ENCODE results near the gene ITGA1.
A peak's percentile ranks its signal among the peaks of the same experiment; 100 is the strongest.
"Not testable (repeated sequence)": the region's sequence is repeated elsewhere in the genome, so short reads cannot be mapped to it uniquely, and the experiment has no call there.

Gene ITGA1

DNA sequence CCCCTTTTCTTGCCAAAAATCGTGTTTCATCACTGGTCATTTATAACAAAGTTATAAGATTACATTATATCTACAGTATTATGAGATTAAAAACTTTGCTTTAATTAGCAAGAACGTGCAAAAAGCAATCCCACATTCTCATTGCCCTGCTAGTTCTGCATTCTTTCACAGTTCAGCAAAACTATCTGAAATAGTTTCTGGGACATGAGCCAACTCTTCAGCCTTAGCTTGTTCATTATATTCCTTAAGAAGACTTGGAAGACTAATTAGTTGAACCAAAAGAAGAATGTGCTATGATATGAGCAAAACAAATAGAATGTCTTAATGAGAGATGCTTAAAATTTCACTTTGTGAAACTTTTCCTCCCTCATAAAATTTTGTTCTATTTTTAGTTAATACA is 76.7 kb downstream of the ITGA1 start:
- peak; percentile 47; the same call in 1 of the 2 replicates for TF ChIP-seq ISL1 (CRISPR knock-in tag; IDR thresholded peaks at IDR 0.05)
- TF ChIP-seq TOX (CRISPR knock-in tag; IDR thresholded peaks at IDR 0.05; ENCODE audit: borderline replicate concordance) = no peak
- 0 out of 3 replicates have a peak, but pooled peaks have one; percentile 29 for ATAC-seq

DNA sequence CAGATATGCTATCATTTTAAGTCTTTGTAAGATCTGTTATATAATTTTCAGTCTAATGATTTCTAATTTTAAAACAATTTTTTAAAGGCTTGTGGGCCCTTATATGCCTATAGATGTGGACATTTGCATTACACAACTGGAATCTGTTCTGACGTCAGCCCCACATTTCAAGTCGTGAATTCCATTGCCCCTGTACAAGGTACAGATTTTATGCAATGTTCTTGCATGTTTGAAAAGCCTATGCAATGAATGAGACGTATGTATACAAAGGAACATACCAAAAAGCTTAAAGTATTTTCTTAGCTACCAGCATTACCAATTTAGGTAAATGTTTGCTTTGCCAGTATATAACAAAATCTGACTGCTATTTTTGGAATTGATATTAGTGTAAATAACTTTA is 77.2 kb downstream of the ITGA1 start:
- no peak for ATAC-seq
- TF ChIP-seq TOX (CRISPR knock-in tag; IDR thresholded peaks at IDR 0.05; ENCODE audit: borderline replicate concordance) (no peak), PPARA (CRISPR knock-in tag; IDR thresholded peaks at IDR 0.05; ENCODE audit: borderline replicate concordance) (no peak), ESRRG (CRISPR knock-in tag; IDR thresholded peaks at IDR 0.05) (no peak), RARB (CRISPR knock-in tag; IDR thresholded peaks at IDR 0.05) (no peak), TCF4 (CRISPR knock-in tag; IDR thresholded peaks at IDR 0.05; ENCODE audit: borderline replicate concordance) (no peak), ZC3H10 (CRISPR knock-in tag; IDR thresholded peaks at IDR 0.05) (no peak), ZFP30 (CRISPR knock-in tag; IDR thresholded peaks at IDR 0.05) (no peak), GLIS3 (CRISPR knock-in tag; IDR thresholded peaks at IDR 0.05) (no peak), ISL1 (CRISPR knock-in tag; IDR thresholded peaks at IDR 0.05) (no peak), OSR1 (CRISPR knock-in tag; IDR thresholded peaks at IDR 0.05) (no peak), ZNF70 (CRISPR knock-in tag; IDR thresholded peaks at IDR 0.05) (no peak), ZNF565 (CRISPR knock-in tag; conservative IDR thresholded peaks at IDR 0.05; ENCODE audit: low read depth) (no peak), CSDC2 (CRISPR knock-in tag; IDR thresholded peaks at IDR 0.05) (no peak), BACH2 (CRISPR knock-in tag; IDR thresholded peaks at IDR 0.05; ENCODE audit: borderline replicate concordance) (no peak), ZFP3 (CRISPR knock-in tag; IDR thresholded peaks at IDR 0.05) (no peak), SNAI2 (CRISPR knock-in tag; IDR thresholded peaks at IDR 0.05) (no peak)
- TF ChIP-seq, protein P1, sequence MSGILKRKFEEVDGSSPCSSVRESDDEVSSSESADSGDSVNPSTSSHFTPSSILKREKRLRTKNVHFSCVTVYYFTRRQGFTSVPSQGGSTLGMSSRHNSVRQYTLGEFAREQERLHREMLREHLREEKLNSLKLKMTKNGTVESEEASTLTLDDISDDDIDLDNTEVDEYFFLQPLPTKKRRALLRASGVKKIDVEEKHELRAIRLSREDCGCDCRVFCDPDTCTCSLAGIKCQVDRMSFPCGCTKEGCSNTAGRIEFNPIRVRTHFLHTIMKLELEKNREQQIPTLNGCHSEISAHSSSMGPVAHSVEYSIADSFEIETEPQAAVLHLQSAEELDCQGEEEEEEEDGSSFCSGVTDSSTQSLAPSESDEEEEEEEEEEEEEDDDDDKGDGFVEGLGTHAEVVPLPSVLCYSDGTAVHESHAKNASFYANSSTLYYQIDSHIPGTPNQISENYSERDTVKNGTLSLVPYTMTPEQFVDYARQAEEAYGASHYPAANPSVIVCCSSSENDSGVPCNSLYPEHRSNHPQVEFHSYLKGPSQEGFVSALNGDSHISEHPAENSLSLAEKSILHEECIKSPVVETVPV (CRISPR knock-in tag; IDR thresholded peaks at IDR 0.05) = no peak
- TF ChIP-seq, protein P2, sequence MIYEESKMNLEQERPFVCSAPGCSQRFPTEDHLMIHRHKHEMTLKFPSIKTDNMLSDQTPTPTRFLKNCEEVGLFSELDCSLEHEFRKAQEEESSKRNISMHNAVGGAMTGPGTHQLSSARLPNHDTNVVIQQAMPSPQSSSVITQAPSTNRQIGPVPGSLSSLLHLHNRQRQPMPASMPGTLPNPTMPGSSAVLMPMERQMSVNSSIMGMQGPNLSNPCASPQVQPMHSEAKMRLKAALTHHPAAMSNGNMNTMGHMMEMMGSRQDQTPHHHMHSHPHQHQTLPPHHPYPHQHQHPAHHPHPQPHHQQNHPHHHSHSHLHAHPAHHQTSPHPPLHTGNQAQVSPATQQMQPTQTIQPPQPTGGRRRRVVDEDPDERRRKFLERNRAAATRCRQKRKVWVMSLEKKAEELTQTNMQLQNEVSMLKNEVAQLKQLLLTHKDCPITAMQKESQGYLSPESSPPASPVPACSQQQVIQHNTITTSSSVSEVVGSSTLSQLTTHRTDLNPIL (CRISPR knock-in tag; IDR thresholded peaks at IDR 0.05; ENCODE audit: low read depth) = no peak
- TF ChIP-seq, protein P3, sequence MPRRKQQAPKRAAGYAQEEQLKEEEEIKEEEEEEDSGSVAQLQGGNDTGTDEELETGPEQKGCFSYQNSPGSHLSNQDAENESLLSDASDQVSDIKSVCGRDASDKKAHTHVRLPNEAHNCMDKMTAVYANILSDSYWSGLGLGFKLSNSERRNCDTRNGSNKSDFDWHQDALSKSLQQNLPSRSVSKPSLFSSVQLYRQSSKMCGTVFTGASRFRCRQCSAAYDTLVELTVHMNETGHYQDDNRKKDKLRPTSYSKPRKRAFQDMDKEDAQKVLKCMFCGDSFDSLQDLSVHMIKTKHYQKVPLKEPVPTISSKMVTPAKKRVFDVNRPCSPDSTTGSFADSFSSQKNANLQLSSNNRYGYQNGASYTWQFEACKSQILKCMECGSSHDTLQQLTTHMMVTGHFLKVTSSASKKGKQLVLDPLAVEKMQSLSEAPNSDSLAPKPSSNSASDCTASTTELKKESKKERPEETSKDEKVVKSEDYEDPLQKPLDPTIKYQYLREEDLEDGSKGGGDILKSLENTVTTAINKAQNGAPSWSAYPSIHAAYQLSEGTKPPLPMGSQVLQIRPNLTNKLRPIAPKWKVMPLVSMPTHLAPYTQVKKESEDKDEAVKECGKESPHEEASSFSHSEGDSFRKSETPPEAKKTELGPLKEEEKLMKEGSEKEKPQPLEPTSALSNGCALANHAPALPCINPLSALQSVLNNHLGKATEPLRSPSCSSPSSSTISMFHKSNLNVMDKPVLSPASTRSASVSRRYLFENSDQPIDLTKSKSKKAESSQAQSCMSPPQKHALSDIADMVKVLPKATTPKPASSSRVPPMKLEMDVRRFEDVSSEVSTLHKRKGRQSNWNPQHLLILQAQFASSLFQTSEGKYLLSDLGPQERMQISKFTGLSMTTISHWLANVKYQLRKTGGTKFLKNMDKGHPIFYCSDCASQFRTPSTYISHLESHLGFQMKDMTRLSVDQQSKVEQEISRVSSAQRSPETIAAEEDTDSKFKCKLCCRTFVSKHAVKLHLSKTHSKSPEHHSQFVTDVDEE (CRISPR knock-in tag; IDR thresholded peaks at IDR 0.05) = no peak
- TF ChIP-seq, protein P4, sequence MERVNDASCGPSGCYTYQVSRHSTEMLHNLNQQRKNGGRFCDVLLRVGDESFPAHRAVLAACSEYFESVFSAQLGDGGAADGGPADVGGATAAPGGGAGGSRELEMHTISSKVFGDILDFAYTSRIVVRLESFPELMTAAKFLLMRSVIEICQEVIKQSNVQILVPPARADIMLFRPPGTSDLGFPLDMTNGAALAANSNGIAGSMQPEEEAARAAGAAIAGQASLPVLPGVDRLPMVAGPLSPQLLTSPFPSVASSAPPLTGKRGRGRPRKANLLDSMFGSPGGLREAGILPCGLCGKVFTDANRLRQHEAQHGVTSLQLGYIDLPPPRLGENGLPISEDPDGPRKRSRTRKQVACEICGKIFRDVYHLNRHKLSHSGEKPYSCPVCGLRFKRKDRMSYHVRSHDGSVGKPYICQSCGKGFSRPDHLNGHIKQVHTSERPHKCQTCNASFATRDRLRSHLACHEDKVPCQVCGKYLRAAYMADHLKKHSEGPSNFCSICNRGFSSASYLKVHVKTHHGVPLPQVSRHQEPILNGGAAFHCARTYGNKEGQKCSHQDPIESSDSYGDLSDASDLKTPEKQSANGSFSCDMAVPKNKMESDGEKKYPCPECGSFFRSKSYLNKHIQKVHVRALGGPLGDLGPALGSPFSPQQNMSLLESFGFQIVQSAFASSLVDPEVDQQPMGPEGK (CRISPR knock-in tag; IDR thresholded peaks at IDR 0.05; ENCODE audit: borderline replicate concordance) = no peak

DNA sequence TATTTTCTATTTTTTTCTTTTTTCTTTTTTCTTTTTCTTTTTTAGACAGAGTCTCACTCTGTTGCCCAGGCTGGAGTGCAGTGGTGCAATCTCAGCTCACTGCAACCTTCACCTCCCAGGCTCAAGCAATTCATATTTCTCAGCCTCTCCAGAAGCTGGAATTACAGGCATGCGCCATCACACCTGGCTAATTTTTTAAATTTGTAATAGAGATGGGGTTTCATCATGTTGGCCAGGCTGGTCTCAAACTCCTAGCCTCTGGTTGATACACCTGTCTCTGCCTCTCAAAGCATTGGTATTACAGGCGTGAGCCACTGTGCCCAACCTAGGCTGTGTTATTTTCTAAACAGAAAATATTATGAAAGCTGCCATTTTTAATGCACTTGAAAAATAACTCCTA is 78.3 kb downstream of the ITGA1 start:
- not testable (repeated sequence) for ATAC-seq

DNA sequence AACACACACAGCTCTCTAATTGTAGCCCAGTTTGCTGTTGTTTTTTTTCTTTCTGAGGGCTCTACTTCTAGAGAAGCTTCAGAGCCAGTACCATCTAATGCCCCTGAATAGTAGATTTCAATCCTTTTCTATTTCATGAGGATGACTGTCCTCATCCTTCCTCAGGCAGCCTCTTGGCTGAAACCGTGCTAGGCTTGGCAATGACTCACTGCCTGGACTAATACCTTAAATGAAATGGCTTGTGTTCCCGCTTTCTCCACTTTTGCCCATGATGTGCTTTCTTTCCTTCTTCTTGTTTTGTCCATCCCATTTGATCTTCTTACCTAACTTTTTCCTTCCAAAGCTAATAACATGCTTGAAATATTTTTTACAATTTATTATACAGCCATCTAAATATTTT is 80.1 kb downstream of the ITGA1 start:
- TF ChIP-seq ZC3H10 (CRISPR knock-in tag; IDR thresholded peaks at IDR 0.05) (no peak), ZFP3 (CRISPR knock-in tag; IDR thresholded peaks at IDR 0.05) (no peak), ZNF565 (CRISPR knock-in tag; conservative IDR thresholded peaks at IDR 0.05; ENCODE audit: low read depth) (no peak), BACH2 (CRISPR knock-in tag; IDR thresholded peaks at IDR 0.05; ENCODE audit: borderline replicate concordance) (no peak), CSDC2 (CRISPR knock-in tag; IDR thresholded peaks at IDR 0.05) (no peak), ZNF8 (CRISPR knock-in tag; IDR thresholded peaks at IDR 0.05) (no peak)
- TF ChIP-seq, protein P4 (CRISPR knock-in tag; IDR thresholded peaks at IDR 0.05; ENCODE audit: borderline replicate concordance) = no peak
- no peak for ATAC-seq

Data from SK-N-SH treated with all-trans-retinoic acid at 6 μM for 48 hours (cell line).